ENCODE results near the gene ARHGAP1. TPM values are rescaled to one million over a fixed set of nuclear protein-coding genes. Genes with fewer than 3 reads are reported as not detected.

ARHGAP1 gene
- polyA plus RNA-seq, 1 donor from 2014 or later = 9.3 TPM

GRCh38 chr11:46698597-46698996, 1.8 kb downstream of the ARHGAP1 start:
- no peak overlapping the region for H2AFZ ChIP-seq (ENCODE audit: low read depth, low read length)
- peak overlapping the region; percentile 88 for H3K4me3 ChIP-seq (ENCODE audit: low read length)
- H3F3A ChIP-seq (ENCODE audit: insufficient read depth, low read length, poor library complexity, severe bottlenecking) = no peaks in the 10 kb centered on the region
- no peaks in the 10 kb centered on the region for H3K9me3 ChIP-seq (ENCODE audit: low read length)
- no peak overlapping the region for H3K9ac ChIP-seq (ENCODE audit: low read length)
- no peaks in the 10 kb centered on the region for H4K20me1 ChIP-seq (ENCODE audit: insufficient read depth)
- no peak overlapping the region for H3K4me2 ChIP-seq (ENCODE audit: low read length)
- no peaks in the 10 kb centered on the region for H3K27me3 ChIP-seq (ENCODE audit: insufficient read depth, low read depth, low read length)
- no peak overlapping the region for H3K27ac ChIP-seq (ENCODE audit: low read length)
- no peak for TF ChIP-seq RAD21 (conservative IDR thresholded peaks at IDR 0.05)
- no peak for TF ChIP-seq MXI1 (conservative IDR thresholded peaks at IDR 0.05; ENCODE audit: poor library complexity, severe bottlenecking)
- no peak for TF ChIP-seq TAF1 (IDR thresholded peaks at IDR 0.05; ENCODE audit: low read depth)
- no peak for TF ChIP-seq CTCF (IDR thresholded peaks at IDR 0.05; ENCODE audit: poor library complexity, severe bottlenecking)
- TF ChIP-seq EP300 (conservative IDR thresholded peaks at IDR 0.05; ENCODE audit: poor library complexity, severe bottlenecking) = no peak
- TF ChIP-seq SMC3 (conservative IDR thresholded peaks at IDR 0.05; ENCODE audit: poor library complexity) = no peak
- TF ChIP-seq POLR2AphosphoS5 (IDR thresholded peaks at IDR 0.05) = no peak
- TF ChIP-seq EZH2 (IDR thresholded peaks at IDR 0.05; ENCODE audit: borderline replicate concordance, insufficient read depth, low read length, poor library complexity, severe bottlenecking) = no peak
- H3K79me2 ChIP-seq (replicated peaks; ENCODE audit: insufficient read depth, low read length) = peaks cover 29% of the 10 kb centered on the region
- H3K36me3 ChIP-seq (ENCODE audit: insufficient read depth, low read length) = no peaks in the 10 kb centered on the region
- H3K9me2 ChIP-seq (ENCODE audit: insufficient read depth, low read length) = no peaks in the 10 kb centered on the region

- H3K9ac ChIP-seq (ENCODE audit: low read length) = no peak overlapping the region
- H3K79me2 ChIP-seq (replicated peaks; ENCODE audit: insufficient read depth, low read length) = peaks cover 28% of the 10 kb centered on the region
Observed at GRCh38 chr11:46697723-46698122, 2.7 kb downstream of the ARHGAP1 start.

More at GRCh38 chr11:46697723-46698122, 2.7 kb downstream of the ARHGAP1 start:
- H3K4me2 ChIP-seq (ENCODE audit: low read length) = no peak overlapping the region
- no peaks in the 10 kb centered on the region for H4K20me1 ChIP-seq (ENCODE audit: insufficient read depth)
- H3K9me3 ChIP-seq (ENCODE audit: low read length) = no peaks in the 10 kb centered on the region
- no peak overlapping the region for H2AFZ ChIP-seq (ENCODE audit: low read depth, low read length)
- H3K36me3 ChIP-seq (ENCODE audit: insufficient read depth, low read length) = no peaks in the 10 kb centered on the region
- H3F3A ChIP-seq (ENCODE audit: insufficient read depth, low read length, poor library complexity, severe bottlenecking) = no peaks in the 10 kb centered on the region
- no peak overlapping the region for H3K4me3 ChIP-seq (ENCODE audit: low read length)
- no peaks in the 10 kb centered on the region for H3K27me3 ChIP-seq (ENCODE audit: insufficient read depth, low read depth, low read length)
- H3K9me2 ChIP-seq (ENCODE audit: insufficient read depth, low read length) = no peaks in the 10 kb centered on the region
- no peak overlapping the region for H3K27ac ChIP-seq (ENCODE audit: low read length)
- no peak for TF ChIP-seq CTCF (IDR thresholded peaks at IDR 0.05; ENCODE audit: poor library complexity, severe bottlenecking)
- TF ChIP-seq MXI1 (conservative IDR thresholded peaks at IDR 0.05; ENCODE audit: poor library complexity, severe bottlenecking) = no peak
- TF ChIP-seq POLR2AphosphoS5 (IDR thresholded peaks at IDR 0.05) = no peak
- no peak for TF ChIP-seq EP300 (conservative IDR thresholded peaks at IDR 0.05; ENCODE audit: poor library complexity, severe bottlenecking)
- no peak for TF ChIP-seq TAF1 (IDR thresholded peaks at IDR 0.05; ENCODE audit: low read depth)
- no peak for TF ChIP-seq SMC3 (conservative IDR thresholded peaks at IDR 0.05; ENCODE audit: poor library complexity)
- TF ChIP-seq EZH2 (IDR thresholded peaks at IDR 0.05; ENCODE audit: borderline replicate concordance, insufficient read depth, low read length, poor library complexity, severe bottlenecking) = no peak
- TF ChIP-seq, protein P1, sequence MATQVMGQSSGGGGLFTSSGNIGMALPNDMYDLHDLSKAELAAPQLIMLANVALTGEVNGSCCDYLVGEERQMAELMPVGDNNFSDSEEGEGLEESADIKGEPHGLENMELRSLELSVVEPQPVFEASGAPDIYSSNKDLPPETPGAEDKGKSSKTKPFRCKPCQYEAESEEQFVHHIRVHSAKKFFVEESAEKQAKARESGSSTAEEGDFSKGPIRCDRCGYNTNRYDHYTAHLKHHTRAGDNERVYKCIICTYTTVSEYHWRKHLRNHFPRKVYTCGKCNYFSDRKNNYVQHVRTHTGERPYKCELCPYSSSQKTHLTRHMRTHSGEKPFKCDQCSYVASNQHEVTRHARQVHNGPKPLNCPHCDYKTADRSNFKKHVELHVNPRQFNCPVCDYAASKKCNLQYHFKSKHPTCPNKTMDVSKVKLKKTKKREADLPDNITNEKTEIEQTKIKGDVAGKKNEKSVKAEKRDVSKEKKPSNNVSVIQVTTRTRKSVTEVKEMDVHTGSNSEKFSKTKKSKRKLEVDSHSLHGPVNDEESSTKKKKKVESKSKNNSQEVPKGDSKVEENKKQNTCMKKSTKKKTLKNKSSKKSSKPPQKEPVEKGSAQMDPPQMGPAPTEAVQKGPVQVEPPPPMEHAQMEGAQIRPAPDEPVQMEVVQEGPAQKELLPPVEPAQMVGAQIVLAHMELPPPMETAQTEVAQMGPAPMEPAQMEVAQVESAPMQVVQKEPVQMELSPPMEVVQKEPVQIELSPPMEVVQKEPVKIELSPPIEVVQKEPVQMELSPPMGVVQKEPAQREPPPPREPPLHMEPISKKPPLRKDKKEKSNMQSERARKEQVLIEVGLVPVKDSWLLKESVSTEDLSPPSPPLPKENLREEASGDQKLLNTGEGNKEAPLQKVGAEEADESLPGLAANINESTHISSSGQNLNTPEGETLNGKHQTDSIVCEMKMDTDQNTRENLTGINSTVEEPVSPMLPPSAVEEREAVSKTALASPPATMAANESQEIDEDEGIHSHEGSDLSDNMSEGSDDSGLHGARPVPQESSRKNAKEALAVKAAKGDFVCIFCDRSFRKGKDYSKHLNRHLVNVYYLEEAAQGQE (IDR thresholded peaks at IDR 0.05; ENCODE audit: borderline replicate concordance) = no peak

Data from neural cell (in vitro differentiated cells).